PFSK-1 (cell line): Measurements from ENCODE around the gene EGFL8.

ENCODE experiments used
- POLR2AphosphoS5 ChIP-seq: IDR thresholded peaks from 2 replicates; pipeline ENCODE4 v1.6.1; 2012; ENCODE audit warnings: low read depth, mild to moderate bottlenecking, control low read depth, low read length, moderate library complexity
- REST ChIP-seq, 2 experiments: IDR thresholded peaks; 2 replicates each; pipeline versions ENCODE4 v1.6.1 to v1.8.0; 2011 to 2012; ENCODE audit warnings: low read depth in 2 of 2, low read length in 2 of 2, control low read depth in 1 of 2, inconsistent platforms in 1 of 2, mild to moderate bottlenecking in 1 of 2, moderate library complexity in 1 of 2; ENCODE audit not compliant: insufficient read depth in 1 of 2
- SIN3A ChIP-seq: IDR thresholded peaks from 2 replicates; pipeline ENCODE4 v1.6.1; 2012; ENCODE audit warnings: mild to moderate bottlenecking, low read length, moderate library complexity, borderline replicate concordance; ENCODE audit not compliant: insufficient read depth

DNA sequence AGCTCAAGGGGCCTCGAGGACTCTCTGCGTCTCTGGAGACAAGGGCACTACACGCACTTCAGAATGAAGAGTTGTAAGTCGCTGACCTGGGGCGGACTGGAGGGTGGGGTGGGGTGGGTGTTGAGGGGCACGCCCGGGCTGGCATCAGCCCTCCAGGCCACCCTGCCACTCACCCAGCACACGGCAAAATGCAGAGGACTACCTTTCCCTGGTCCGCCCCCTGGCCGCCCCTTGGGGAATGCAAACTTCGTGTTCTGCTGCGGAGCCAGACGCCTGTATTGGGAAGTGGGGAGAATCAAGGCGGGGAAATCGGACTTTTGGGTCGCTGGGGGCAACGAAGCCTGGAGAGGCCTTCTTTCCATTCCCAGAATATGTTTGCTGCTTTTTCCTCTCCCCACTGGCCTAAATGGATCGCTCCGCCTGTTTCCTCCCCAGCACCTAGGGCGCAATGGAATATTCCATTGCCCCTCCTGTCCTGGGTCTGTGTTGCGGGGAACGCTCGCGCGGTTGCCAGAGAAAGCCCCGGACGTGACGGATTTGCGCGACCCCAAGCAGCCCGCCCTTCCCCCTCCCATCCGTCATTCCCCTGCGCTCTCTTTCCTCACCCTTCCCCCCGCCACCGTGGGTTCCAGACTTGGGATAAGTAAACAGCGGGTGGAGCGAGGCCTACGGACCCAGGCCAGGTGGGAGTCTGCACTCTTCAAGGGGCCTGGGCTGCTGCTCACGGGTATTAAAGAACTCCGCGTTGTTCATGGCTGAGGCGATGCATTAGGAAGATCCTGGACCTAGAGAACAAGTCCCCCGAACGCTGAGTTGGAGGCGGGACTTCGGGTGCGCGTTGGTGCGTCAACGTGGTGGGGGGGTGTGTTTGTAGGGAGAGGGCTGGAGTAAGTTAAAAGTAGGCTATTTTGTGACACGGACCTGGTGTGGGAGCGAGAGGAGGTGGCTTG, 10.6 kb upstream of the EGFL8 start, which contains the start of gene PPT2:
- TF ChIP-seq SIN3A (peak; percentile 93; the same call in 1 of the 2 replicates), REST (IDR thresholded peaks at IDR 0.05; ENCODE audit: insufficient read depth in 1 of 2, low read depth in 2 of 2, low read length in 2 of 2) (no peak; a peak in 1 of 4 replicates), POLR2AphosphoS5 (peak; percentile 86)
